Activated CD8-positive, alpha-beta memory T cell treated with anti-CD3 and anti-CD28 coated beads, Interleukin-2, amount 10 ng/mL, durations not matched to agents 7 days and 5 days (primary cell): ENCODE measurements around the gene PPP3CA. TPM values are rescaled to one million over a fixed set of nuclear protein-coding genes. Genes with fewer than 3 reads are reported as not detected.
"Not testable (repeated sequence)": the region's sequence is repeated elsewhere in the genome, so short reads cannot be mapped to it uniquely, and the experiment has no call there.

ENCODE experiments used
- ATAC-seq: fragments of 150-1000 bp; cut with Tn5 transposase; one replicate; pipeline ENCODE4 v1.10.0; 2021; ENCODE audit warnings: moderate library complexity
- CTCF ChIA-PET: fragments of 350-600 bp; sonication (Branson Sonifier 250); formaldehyde crosslinking; loops from one replicate; lab custom pipeline; 2021; ENCODE audit warnings: antibody characterized with exemption; lab: Charles Lee
- DNase-seq: peaks from one replicate; pipeline ENCODE4 v3.0.0-alpha.2; 2020
- H3K27ac Mint-ChIP-seq: one replicate; pipeline ENCODE4 v1.8.0; 2021; ENCODE audit warnings: mild to moderate bottlenecking, mixed read lengths
- H3K27me3 Mint-ChIP-seq: one replicate; pipeline ENCODE4 v1.8.0; 2021; ENCODE audit warnings: mixed read lengths
- H3K36me3 Mint-ChIP-seq: one replicate; pipeline ENCODE4 v1.8.0; 2021; ENCODE audit warnings: mild to moderate bottlenecking, mixed read lengths
- H3K4me1 Mint-ChIP-seq: one replicate; pipeline ENCODE4 v1.8.0; 2021; ENCODE audit warnings: mixed read lengths
- H3K4me3 Mint-ChIP-seq: one replicate; pipeline ENCODE4 v1.8.0; 2021; ENCODE audit warnings: mild to moderate bottlenecking, moderate library complexity, mixed read lengths
- H3K9me3 Mint-ChIP-seq: one replicate; pipeline ENCODE4 v1.8.0; 2022; ENCODE audit warnings: low read depth, mixed read lengths
- total RNA-seq, 2 experiments: library from RNA; stranded (reverse); gene quantifications; one replicate each; pipeline ENCODE4 v1.2.3, GENCODE V29; 2021

Gene PPP3CA
- total RNA-seq, 2 experiments from 2014 or later: 30.4 to 50.9 TPM

DNA sequence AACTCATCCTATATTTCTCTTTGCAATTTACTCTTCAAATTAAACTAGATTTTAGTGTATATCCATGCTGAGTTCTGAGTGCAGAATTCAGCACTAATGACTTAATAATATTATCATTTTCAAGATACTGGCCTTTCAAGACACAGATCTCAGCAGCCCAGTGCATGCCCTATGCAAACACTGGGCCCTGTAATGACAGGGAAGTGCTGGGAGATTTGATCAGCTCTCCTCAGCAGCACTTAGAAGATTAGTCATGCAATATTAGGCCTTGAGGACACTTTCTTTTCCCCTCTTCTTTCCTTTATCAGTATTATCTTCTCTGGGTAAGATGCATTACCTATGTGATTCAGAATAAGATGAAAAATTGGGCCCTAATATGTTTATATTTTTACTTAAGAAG, 207.1 kb downstream of the PPP3CA start:
- H3K36me3 Mint-ChIP-seq: peaks cover 13% of the 10 kb centered on the region
- H3K27ac Mint-ChIP-seq: no peak overlapping the region
- H3K4me1 Mint-ChIP-seq: peaks cover 11% of the 10 kb centered on the region
- no peaks in the 10 kb centered on the region for H3K27me3 Mint-ChIP-seq
- ATAC-seq (no peak), DNase-seq (no peak)
- no peak overlapping the region for H3K4me3 Mint-ChIP-seq
- CTCF ChIA-PET: no interaction called here
- H3K9me3 Mint-ChIP-seq: no peaks in the 10 kb centered on the region

DNA sequence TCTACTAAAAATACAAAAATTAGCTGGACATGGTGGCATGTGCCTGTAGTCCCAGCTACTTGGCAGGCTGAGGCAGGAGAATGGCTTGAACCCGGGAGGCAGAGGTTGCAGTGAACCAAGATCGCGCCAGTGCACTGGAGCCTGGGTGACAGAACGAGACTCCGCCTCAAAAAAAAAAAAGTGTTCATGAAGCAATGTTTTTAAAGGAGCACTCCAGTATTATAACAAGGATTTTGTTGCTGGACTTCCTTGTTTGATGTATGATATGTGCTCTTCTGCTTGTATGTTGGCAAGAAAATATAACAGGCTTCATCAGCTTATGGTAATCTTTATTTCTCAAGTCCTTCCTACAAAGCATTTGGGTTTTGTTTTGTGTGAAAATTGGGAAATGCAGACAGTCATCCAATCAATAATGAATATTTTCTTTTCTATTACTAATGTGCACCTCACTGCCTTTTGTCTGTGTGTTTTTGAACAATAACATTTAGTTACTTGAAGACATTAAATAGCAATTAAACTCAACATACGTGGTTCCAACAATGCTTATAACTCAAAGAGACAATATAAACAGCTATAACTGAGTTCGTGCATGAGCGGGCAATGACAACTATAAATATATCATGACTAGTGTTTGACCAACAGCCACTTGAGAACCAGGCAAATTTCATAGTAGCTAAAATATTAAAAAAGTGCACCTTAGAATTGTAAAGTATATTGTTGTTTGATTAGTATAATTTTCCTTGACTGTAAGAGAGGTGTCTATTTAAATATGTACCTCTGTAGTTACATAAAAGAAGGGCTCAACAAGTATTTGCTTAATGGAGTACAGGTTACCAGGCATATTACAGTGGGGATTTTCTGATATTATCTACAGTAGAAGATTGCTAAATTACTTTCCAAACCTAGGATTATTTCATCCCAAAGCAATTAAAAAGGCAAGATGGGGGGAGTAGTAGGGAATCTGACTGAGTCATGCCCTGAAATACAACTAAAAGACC, 210.7 kb downstream of the PPP3CA start:
- H3K36me3 Mint-ChIP-seq: peaks cover 24% of the 10 kb centered on the region
- peaks cover 9% of the 10 kb centered on the region for H3K9me3 Mint-ChIP-seq
- no peak for DNase-seq
- CTCF ChIA-PET: interaction anchor here (0.6 kb wide), 1 partner anchor 290 kb away, joined by 3 read pairs; no protein-coding TSS in a partner anchor
- no peak overlapping the region for H3K4me3 Mint-ChIP-seq
- H3K4me1 Mint-ChIP-seq: peaks cover 13% of the 10 kb centered on the region
- ATAC-seq: no peak
- H3K27ac Mint-ChIP-seq: no peak overlapping the region
- H3K27me3 Mint-ChIP-seq: no peaks in the 10 kb centered on the region

DNA sequence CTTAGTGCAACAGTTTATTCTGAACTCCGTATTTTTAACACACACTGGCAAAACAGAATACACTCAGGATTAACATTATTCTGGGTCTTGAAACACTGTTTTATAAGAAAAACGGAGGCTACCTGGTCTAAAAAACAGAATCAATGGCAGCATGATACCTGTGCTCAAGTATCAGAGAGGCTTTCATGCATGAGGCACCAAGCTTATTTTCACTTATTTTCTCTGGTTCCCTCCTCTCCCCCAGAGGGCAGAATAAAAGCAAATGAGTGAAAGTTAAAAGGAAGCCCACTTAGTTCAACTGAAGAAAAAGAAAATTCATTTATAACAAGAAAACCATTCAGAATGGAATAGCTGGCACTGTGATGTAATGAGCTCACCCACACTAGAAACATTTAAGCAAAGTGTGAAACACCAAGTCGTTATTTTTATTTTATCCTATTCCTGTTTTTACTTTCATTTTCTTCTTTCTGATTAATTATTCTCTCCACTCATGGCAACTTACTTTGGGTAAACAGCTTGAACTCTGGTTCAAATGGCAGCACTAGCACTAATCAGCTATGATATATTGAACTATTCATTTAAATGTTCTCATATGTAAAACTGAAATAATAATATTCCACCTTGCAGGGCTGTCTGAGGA, 211.8 kb downstream of the PPP3CA start:
- H3K27me3 Mint-ChIP-seq: no peaks in the 10 kb centered on the region
- CTCF ChIA-PET: no interaction called here
- no peak overlapping the region for H3K27ac Mint-ChIP-seq
- H3K4me3 Mint-ChIP-seq: peak overlapping the region; percentile 24
- DNase-seq: no peak
- no peak for ATAC-seq
- peaks cover 9% of the 10 kb centered on the region for H3K9me3 Mint-ChIP-seq
- H3K36me3 Mint-ChIP-seq: peaks cover 23% of the 10 kb centered on the region
- peaks cover 13% of the 10 kb centered on the region for H3K4me1 Mint-ChIP-seq

DNA sequence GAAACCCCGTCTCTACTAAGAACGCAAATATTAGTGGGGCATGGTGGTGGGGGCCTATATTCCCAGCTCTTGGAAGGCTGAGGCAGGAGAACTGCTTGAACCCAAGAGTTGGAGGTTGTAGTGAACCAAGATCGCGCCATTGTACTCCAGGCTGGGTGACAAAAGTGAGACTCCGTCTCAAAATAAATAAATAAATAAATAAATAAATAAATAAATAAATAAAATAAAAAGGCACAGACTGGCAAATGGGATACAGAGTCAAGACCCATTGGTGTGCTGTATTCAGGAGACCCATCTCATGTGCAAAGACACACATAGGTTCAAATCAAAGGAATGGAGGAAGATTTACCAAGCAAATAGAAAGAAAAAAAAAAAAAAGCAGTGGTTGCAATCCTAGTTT, 216.3 kb downstream of the PPP3CA start:
- H3K4me3 Mint-ChIP-seq, H3K27ac Mint-ChIP-seq, DNase-seq, H3K27me3 Mint-ChIP-seq, CTCF ChIA-PET, ATAC-seq: not testable (repeated sequence)
- H3K9me3 Mint-ChIP-seq: peaks cover 14% of the 10 kb centered on the region
- H3K36me3 Mint-ChIP-seq: peaks cover 32% of the 10 kb centered on the region
- H3K4me1 Mint-ChIP-seq: peaks cover 16% of the 10 kb centered on the region

DNA sequence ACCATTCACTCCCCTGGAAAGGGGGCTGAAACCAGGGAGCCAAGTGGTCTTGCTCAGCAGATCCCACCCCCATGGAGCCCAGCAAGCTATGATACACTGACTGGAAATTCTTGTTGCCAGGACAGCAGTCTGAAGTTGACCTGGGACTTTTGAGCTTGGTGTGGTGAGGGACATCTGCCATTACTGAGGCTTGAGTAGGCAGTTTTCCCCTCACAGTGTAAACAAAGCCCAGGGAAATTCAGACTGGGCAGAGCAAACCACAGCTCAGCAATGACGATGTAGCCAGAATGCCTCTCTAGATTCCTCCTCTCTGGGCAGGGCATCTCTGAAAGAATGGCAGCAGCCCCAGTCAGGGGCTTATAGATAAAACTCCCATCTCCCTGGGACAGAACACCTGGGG, 218.4 kb downstream of the PPP3CA start:
- CTCF ChIA-PET, H3K4me3 Mint-ChIP-seq, H3K27ac Mint-ChIP-seq, H3K4me1 Mint-ChIP-seq, H3K27me3 Mint-ChIP-seq, DNase-seq, ATAC-seq: not testable (repeated sequence)
- peaks cover 27% of the 10 kb centered on the region for H3K36me3 Mint-ChIP-seq
- peaks cover 14% of the 10 kb centered on the region for H3K9me3 Mint-ChIP-seq

- Mint-ChIP-seq H3K27me3 (no peaks in the 10 kb centered on the region), H3K36me3 (peaks cover 24% of the 10 kb centered on the region), H3K4me1 (peaks cover 7% of the 10 kb centered on the region), H3K4me3 (no peak overlapping the region), H3K9me3 (peaks cover 14% of the 10 kb centered on the region), H3K27ac (no peak overlapping the region)
- DNase-seq: no peak
- ATAC-seq: no peak
- CTCF ChIA-PET: no interaction called here
Measured at GRCh38 chr4:101128473-101128872, 218.9 kb downstream of the PPP3CA start.

DNA sequence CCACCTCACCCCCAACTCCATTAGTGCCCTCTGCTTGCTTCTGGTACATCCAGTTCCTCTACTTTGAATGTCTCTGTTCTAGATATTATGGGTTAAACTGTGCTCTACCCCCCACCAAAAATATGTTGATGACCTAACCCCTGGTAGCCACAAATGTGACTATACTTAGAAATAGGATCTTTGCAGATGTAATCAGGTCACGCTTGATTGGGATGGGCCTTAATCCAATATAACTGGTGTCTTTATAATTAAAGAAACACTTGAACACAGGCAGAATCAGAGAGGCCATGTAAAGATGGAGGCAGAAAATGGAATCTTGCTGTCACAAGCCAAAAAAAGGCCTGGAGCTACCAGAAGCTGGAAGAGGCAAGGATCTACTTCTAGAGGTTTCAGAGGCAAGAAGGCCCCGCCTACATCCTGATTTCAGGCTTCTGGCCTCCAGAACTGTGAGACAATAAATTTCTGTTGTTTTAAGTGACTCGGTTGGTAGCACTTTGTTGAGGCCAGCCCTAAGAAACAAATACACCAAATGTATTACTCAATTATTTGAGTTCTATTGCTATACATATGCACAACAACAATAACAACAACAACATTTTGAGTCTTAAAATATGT, 220.0 kb downstream of the PPP3CA start:
- Mint-ChIP-seq H3K27ac (no peak overlapping the region), H3K27me3 (no peaks in the 10 kb centered on the region), H3K4me1 (peaks cover 7% of the 10 kb centered on the region), H3K4me3 (no peak overlapping the region), H3K9me3 (peaks cover 12% of the 10 kb centered on the region), H3K36me3 (peaks cover 20% of the 10 kb centered on the region)
- ATAC-seq (no peak), DNase-seq (no peak)
- CTCF ChIA-PET: no interaction called here

GRCh38 chr4:101126059-101126458, 221.3 kb downstream of the PPP3CA start:
- Mint-ChIP-seq H3K4me1 (peaks cover 7% of the 10 kb centered on the region), H3K27ac (no peak overlapping the region), H3K9me3 (peaks cover 8% of the 10 kb centered on the region), H3K4me3 (no peak overlapping the region), H3K27me3 (no peaks in the 10 kb centered on the region), H3K36me3 (peaks cover 20% of the 10 kb centered on the region)
- CTCF ChIA-PET: no interaction called here
- no peak for ATAC-seq
- no peak for DNase-seq

- Mint-ChIP-seq H3K27ac (no peak overlapping the region), H3K36me3 (peaks cover 17% of the 10 kb centered on the region), H3K4me3 (no peak overlapping the region), H3K27me3 (no peaks in the 10 kb centered on the region), H3K9me3 (peaks cover 7% of the 10 kb centered on the region), H3K4me1 (peaks cover 7% of the 10 kb centered on the region)
- ATAC-seq (no peak), DNase-seq (no peak)
- CTCF ChIA-PET: interaction anchor here (1.0 kb wide), 1 partner anchor 15 kb away, joined by 3 read pairs; no protein-coding TSS in a partner anchor
Measured at GRCh38 chr4:101125045-101125942, 222.0 kb downstream of the PPP3CA start.

DNA sequence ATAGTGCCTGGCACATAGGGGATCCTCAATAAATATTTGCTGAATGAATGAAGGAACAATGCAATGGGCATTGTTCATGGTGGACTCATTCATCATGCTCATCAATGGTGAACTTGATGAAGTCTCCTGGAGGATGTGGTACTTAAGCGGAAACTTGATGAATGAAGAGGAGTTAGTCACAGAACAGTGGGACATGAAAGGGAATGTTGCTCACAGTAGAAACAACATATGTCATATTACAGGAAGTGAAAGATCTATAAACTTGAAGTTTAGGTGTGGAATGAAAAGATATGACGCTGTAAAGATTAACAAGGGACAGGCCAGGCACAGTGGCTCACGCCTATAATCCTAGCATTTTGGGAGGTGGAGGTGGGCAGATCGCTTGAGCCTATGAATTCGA, 224.1 kb downstream of the PPP3CA start:
- CTCF ChIA-PET: no interaction called here
- peaks cover 2% of the 10 kb centered on the region for H3K9me3 Mint-ChIP-seq
- no peak overlapping the region for H3K4me3 Mint-ChIP-seq
- DNase-seq (no peak), ATAC-seq (no peak)
- H3K4me1 Mint-ChIP-seq: peaks cover 7% of the 10 kb centered on the region
- H3K27me3 Mint-ChIP-seq: no peaks in the 10 kb centered on the region
- H3K27ac Mint-ChIP-seq: no peak overlapping the region
- H3K36me3 Mint-ChIP-seq: peaks cover 15% of the 10 kb centered on the region

GRCh38 chr4:101122019-101122418, 225.3 kb downstream of the PPP3CA start:
- H3K36me3 Mint-ChIP-seq: peaks cover 13% of the 10 kb centered on the region
- peaks cover 2% of the 10 kb centered on the region for H3K9me3 Mint-ChIP-seq
- H3K27me3 Mint-ChIP-seq: no peaks in the 10 kb centered on the region
- DNase-seq (no peak), ATAC-seq (no peak)
- no peak overlapping the region for H3K27ac Mint-ChIP-seq
- no peak overlapping the region for H3K4me3 Mint-ChIP-seq
- CTCF ChIA-PET: no interaction called here
- peaks cover 3% of the 10 kb centered on the region for H3K4me1 Mint-ChIP-seq

- Mint-ChIP-seq H3K4me3 (no peak overlapping the region), H3K27ac (no peak overlapping the region), H3K4me1 (peaks cover 1% of the 10 kb centered on the region), H3K9me3 (peaks cover 2% of the 10 kb centered on the region), H3K27me3 (no peaks in the 10 kb centered on the region), H3K36me3 (peaks cover 10% of the 10 kb centered on the region)
- ATAC-seq: no peak
- no peak for DNase-seq
- CTCF ChIA-PET: no interaction called here
Measured at GRCh38 chr4:101119141-101119540, 228.2 kb downstream of the PPP3CA start.

- peaks cover 2% of the 10 kb centered on the region for H3K9me3 Mint-ChIP-seq
- no peak for DNase-seq
- ATAC-seq: no peak
- no peak overlapping the region for H3K4me3 Mint-ChIP-seq
- peaks cover 1% of the 10 kb centered on the region for H3K4me1 Mint-ChIP-seq
- CTCF ChIA-PET: no interaction called here
- H3K27ac Mint-ChIP-seq: no peak overlapping the region
- peaks cover 10% of the 10 kb centered on the region for H3K36me3 Mint-ChIP-seq
- H3K27me3 Mint-ChIP-seq: no peaks in the 10 kb centered on the region
Measured at GRCh38 chr4:101118617-101119016, 228.7 kb downstream of the PPP3CA start.
